GM12865 (cell line): ENCODE results near the gene SPP2.

Experiments used
- DNase-seq: peaks from one replicate; pipeline ENCODE4 v3.0.0; 2010; ENCODE audit warnings: low read depth
- H3K4me3 ChIP-seq: 2 replicates; pipeline ENCODE4 v1.5.1; 2011; ENCODE audit warnings: mild to moderate bottlenecking, low read depth, low read length, control low read depth
- CTCF ChIP-seq: IDR thresholded peaks from 2 replicates; pipeline ENCODE4 v1.5.1; 2011; ENCODE audit warnings: low read length, control low read depth, low read depth, inconsistent platforms; ENCODE audit not compliant: insufficient read depth; ENCODE audit errors: missing control alignments

Gene SPP2

GRCh38 chr2:234033174-234033573 lies 17.3 kb upstream of the SPP2 start:
- no peak overlapping the region for H3K4me3 ChIP-seq
- no peak for DNase-seq
- no peak for TF ChIP-seq CTCF

GRCh38 chr2:234033885-234034284 lies 16.6 kb upstream of the SPP2 start:
- TF ChIP-seq CTCF: no peak
- H3K4me3 ChIP-seq: no peak overlapping the region
- DNase-seq: no peak

- TF ChIP-seq CTCF: no peak
- no peak for DNase-seq
- no peak overlapping the region for H3K4me3 ChIP-seq
Measured at GRCh38 chr2:234038076-234038802, 12.3 kb upstream of the SPP2 start.

GRCh38 chr2:234044157-234044556 lies 6.3 kb upstream of the SPP2 start:
- H3K4me3 ChIP-seq: no peak overlapping the region
- no peak for TF ChIP-seq CTCF
- DNase-seq: no peak

- TF ChIP-seq CTCF: no peak
- no peak for DNase-seq
- no peak overlapping the region for H3K4me3 ChIP-seq
Measured at GRCh38 chr2:234046521-234046920, 4.0 kb upstream of the SPP2 start.

- no peak for DNase-seq
- no peak for TF ChIP-seq CTCF
Measured at GRCh38 chr2:234047361-234047760, 3.1 kb upstream of the SPP2 start.

GRCh38 chr2:234048049-234048448 lies 2.5 kb upstream of the SPP2 start:
- DNase-seq: no peak
- TF ChIP-seq CTCF: no peak
- no peak overlapping the region for H3K4me3 ChIP-seq

More at GRCh38 chr2:234047361-234047760, 3.1 kb upstream of the SPP2 start:
- H3K4me3 ChIP-seq: no peak overlapping the region
